ENCODE results near the gene ETS2. TPM values are rescaled to one million over a fixed set of nuclear protein-coding genes. Genes with fewer than 3 reads are reported as not detected.

The ETS2 gene
- total and polyA plus RNA-seq, 2 experiments from 2014 or later, result 19.5 to 36.8 TPM

GRCh38 chr21:38815060-38815405 lies 9.3 kb downstream of the ETS2 start:
- Histone ChIP-seq H3K79me2 (replicated peaks; ENCODE audit: insufficient read depth) (peaks cover 40% of the 10 kb centered on the region), H3K27me3 (ENCODE audit: insufficient read depth) (no peaks in the 10 kb centered on the region), H4K20me1 (replicated peaks; ENCODE audit: insufficient read depth) (no peaks in the 10 kb centered on the region; the same call in 1 of the 2 replicates), H3F3A (replicated peaks; ENCODE audit: low read depth) (peaks cover 4% of the 10 kb centered on the region; the same call in 1 of the 2 replicates), H3K4me3 (no peak overlapping the region), H3K27ac (ENCODE audit: low read depth) (no peak overlapping the region), H3K4me1 (ENCODE audit: insufficient read depth) (peaks cover 41% of the 10 kb centered on the region), H3K9me2 (ENCODE audit: insufficient read depth) (no peaks in the 10 kb centered on the region), H3K36me3 (ENCODE audit: insufficient read depth) (peaks cover 65% of the 10 kb centered on the region), H3K4me2 (no peak overlapping the region), H2AFZ (no peak overlapping the region)
- TF ChIP-seq STAT1 (IDR thresholded peaks at IDR 0.05; ENCODE audit: unreplicated experiment) (no peak), NANOG (IDR thresholded peaks at IDR 0.05; ENCODE audit: borderline replicate concordance) (no peak), ZNF331 (CRISPR knock-in tag; IDR thresholded peaks at IDR 0.05; ENCODE audit: low read depth) (no peak), POLR2AphosphoS5 (IDR thresholded peaks at IDR 0.05; ENCODE audit: low read depth) (no peak), JUNB (IDR thresholded peaks at IDR 0.05; ENCODE audit: unreplicated experiment) (no peak), EZH2phosphoT487 (IDR thresholded peaks at IDR 0.05; ENCODE audit: unreplicated experiment) (no peak), ZNF114 (CRISPR knock-in tag; IDR thresholded peaks at IDR 0.05) (no peak), CREB1 (CRISPR knock-in tag; IDR thresholded peaks at IDR 0.05; ENCODE audit: low read depth) (no peak), EZH2 (IDR thresholded peaks at IDR 0.05; ENCODE audit: low read depth, unreplicated experiment) (no peak), REST (IDR thresholded peaks at IDR 0.05; ENCODE audit: unreplicated experiment) (no peak)
- TF ChIP-seq, protein P1, sequence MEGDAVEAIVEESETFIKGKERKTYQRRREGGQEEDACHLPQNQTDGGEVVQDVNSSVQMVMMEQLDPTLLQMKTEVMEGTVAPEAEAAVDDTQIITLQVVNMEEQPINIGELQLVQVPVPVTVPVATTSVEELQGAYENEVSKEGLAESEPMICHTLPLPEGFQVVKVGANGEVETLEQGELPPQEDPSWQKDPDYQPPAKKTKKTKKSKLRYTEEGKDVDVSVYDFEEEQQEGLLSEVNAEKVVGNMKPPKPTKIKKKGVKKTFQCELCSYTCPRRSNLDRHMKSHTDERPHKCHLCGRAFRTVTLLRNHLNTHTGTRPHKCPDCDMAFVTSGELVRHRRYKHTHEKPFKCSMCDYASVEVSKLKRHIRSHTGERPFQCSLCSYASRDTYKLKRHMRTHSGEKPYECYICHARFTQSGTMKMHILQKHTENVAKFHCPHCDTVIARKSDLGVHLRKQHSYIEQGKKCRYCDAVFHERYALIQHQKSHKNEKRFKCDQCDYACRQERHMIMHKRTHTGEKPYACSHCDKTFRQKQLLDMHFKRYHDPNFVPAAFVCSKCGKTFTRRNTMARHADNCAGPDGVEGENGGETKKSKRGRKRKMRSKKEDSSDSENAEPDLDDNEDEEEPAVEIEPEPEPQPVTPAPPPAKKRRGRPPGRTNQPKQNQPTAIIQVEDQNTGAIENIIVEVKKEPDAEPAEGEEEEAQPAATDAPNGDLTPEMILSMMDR (conservative IDR thresholded peaks at IDR 0.05; ENCODE audit: low read depth in 2 of 2), result no peak
- Mint-ChIP-seq H3K36me3 (ENCODE audit: low read depth) (peaks cover 93% of the 10 kb centered on the region), H3K4me1 (peaks cover 42% of the 10 kb centered on the region), H3K4me3 (no peak overlapping the region), H3K27me3 (ENCODE audit: insufficient read depth, low read depth, poor library complexity) (no peaks in the 10 kb centered on the region), H3K27ac (no peak overlapping the region), H3K9me3 (no peaks in the 10 kb centered on the region)
- no peak for DNase-seq (ENCODE audit: low spot score)
- no peak for ATAC-seq

- Mint-ChIP-seq H3K36me3 (ENCODE audit: low read depth) (peaks cover 96% of the 10 kb centered on the region), H3K27me3 (ENCODE audit: insufficient read depth, low read depth, poor library complexity) (no peaks in the 10 kb centered on the region), H3K9me3 (no peaks in the 10 kb centered on the region), H3K4me1 (peaks cover 28% of the 10 kb centered on the region), H3K4me3 (no peak overlapping the region), H3K27ac (no peak overlapping the region)
- Histone ChIP-seq H3K36me3 (ENCODE audit: insufficient read depth) (peaks cover 72% of the 10 kb centered on the region), H3K79me2 (replicated peaks; ENCODE audit: insufficient read depth) (peaks cover 29% of the 10 kb centered on the region), H3F3A (replicated peaks; ENCODE audit: low read depth) (no peaks in the 10 kb centered on the region), H3K4me3 (no peak overlapping the region), H3K4me1 (ENCODE audit: insufficient read depth) (peaks cover 27% of the 10 kb centered on the region), H2AFZ (no peak overlapping the region), H4K20me1 (replicated peaks; ENCODE audit: insufficient read depth) (peaks cover 7% of the 10 kb centered on the region), H3K9me2 (ENCODE audit: insufficient read depth) (no peaks in the 10 kb centered on the region), H3K4me2 (no peak overlapping the region), H3K27me3 (ENCODE audit: insufficient read depth) (no peaks in the 10 kb centered on the region), H3K27ac (ENCODE audit: low read depth) (no peak overlapping the region)
- no peak for DNase-seq (ENCODE audit: low spot score)
- no peak for ATAC-seq
- no peak for TF ChIP-seq JUNB (IDR thresholded peaks at IDR 0.05; ENCODE audit: unreplicated experiment)
Measured at GRCh38 chr21:38816400-38816977, 10.8 kb downstream of the ETS2 start.

Measured in GM23338 (cell line).